Measurements from ENCODE around the gene CORO2B.

Gene CORO2B

DNA sequence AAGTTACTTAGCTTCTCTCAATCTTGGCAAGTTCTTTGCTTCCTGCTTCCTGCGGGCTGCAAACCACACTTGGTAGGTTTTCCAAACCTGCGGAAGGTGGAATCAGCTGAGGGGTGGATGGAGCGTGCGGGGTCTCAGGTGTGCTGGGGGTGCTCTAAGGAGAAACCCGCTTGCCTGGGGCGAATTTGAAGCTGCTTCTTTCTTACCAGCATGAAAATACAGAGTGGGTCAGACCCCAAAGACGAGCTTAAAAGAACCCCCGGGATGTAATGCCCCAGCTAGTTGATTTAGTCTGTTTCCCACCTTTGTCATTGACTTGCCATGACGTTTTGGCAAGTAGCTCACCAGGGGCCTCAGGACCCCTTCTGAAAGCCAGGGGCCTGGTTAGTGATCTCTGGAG, 28.8 kb upstream of the CORO2B start:
- no peak for TF ChIP-seq ISL1 (CRISPR knock-in tag; IDR thresholded peaks at IDR 0.05)
- TF ChIP-seq CSRNP3 (CRISPR knock-in tag; IDR thresholded peaks at IDR 0.05): no peak
- no peak for TF ChIP-seq ESRRG (CRISPR knock-in tag; IDR thresholded peaks at IDR 0.05)
- TF ChIP-seq RARB (CRISPR knock-in tag; IDR thresholded peaks at IDR 0.05): no peak
- TF ChIP-seq, protein P1, sequence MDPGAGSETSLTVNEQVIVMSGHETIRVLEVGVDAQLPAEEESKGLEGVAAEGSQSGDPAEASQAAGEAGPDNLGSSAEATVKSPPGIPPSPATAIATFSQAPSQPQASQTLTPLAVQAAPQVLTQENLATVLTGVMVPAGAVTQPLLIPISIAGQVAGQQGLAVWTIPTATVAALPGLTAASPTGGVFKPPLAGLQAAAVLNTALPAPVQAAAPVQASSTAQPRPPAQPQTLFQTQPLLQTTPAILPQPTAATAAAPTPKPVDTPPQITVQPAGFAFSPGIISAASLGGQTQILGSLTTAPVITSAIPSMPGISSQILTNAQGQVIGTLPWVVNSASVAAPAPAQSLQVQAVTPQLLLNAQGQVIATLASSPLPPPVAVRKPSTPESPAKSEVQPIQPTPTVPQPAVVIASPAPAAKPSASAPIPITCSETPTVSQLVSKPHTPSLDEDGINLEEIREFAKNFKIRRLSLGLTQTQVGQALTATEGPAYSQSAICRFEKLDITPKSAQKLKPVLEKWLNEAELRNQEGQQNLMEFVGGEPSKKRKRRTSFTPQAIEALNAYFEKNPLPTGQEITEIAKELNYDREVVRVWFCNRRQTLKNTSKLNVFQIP (CRISPR knock-in tag; IDR thresholded peaks at IDR 0.05; ENCODE audit: borderline replicate concordance, low read depth): no peak
- TF ChIP-seq PATZ1 (CRISPR knock-in tag; IDR thresholded peaks at IDR 0.05; ENCODE audit: borderline replicate concordance): no peak
- no peak for TF ChIP-seq ZNF8 (CRISPR knock-in tag; IDR thresholded peaks at IDR 0.05)
- no peak for TF ChIP-seq ZFP3 (CRISPR knock-in tag; IDR thresholded peaks at IDR 0.05)
- TF ChIP-seq, protein P2, sequence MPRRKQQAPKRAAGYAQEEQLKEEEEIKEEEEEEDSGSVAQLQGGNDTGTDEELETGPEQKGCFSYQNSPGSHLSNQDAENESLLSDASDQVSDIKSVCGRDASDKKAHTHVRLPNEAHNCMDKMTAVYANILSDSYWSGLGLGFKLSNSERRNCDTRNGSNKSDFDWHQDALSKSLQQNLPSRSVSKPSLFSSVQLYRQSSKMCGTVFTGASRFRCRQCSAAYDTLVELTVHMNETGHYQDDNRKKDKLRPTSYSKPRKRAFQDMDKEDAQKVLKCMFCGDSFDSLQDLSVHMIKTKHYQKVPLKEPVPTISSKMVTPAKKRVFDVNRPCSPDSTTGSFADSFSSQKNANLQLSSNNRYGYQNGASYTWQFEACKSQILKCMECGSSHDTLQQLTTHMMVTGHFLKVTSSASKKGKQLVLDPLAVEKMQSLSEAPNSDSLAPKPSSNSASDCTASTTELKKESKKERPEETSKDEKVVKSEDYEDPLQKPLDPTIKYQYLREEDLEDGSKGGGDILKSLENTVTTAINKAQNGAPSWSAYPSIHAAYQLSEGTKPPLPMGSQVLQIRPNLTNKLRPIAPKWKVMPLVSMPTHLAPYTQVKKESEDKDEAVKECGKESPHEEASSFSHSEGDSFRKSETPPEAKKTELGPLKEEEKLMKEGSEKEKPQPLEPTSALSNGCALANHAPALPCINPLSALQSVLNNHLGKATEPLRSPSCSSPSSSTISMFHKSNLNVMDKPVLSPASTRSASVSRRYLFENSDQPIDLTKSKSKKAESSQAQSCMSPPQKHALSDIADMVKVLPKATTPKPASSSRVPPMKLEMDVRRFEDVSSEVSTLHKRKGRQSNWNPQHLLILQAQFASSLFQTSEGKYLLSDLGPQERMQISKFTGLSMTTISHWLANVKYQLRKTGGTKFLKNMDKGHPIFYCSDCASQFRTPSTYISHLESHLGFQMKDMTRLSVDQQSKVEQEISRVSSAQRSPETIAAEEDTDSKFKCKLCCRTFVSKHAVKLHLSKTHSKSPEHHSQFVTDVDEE (CRISPR knock-in tag; IDR thresholded peaks at IDR 0.05): no peak
- no peak for TF ChIP-seq OSR1 (CRISPR knock-in tag; IDR thresholded peaks at IDR 0.05)
- no peak for TF ChIP-seq CREB5 (CRISPR knock-in tag; IDR thresholded peaks at IDR 0.05; ENCODE audit: low read depth)
- no peak for TF ChIP-seq ARNTL (CRISPR knock-in tag; IDR thresholded peaks at IDR 0.05; ENCODE audit: borderline replicate concordance, low read depth)
- no peak for TF ChIP-seq CSDC2 (CRISPR knock-in tag; IDR thresholded peaks at IDR 0.05)
- no peak for ATAC-seq

DNA sequence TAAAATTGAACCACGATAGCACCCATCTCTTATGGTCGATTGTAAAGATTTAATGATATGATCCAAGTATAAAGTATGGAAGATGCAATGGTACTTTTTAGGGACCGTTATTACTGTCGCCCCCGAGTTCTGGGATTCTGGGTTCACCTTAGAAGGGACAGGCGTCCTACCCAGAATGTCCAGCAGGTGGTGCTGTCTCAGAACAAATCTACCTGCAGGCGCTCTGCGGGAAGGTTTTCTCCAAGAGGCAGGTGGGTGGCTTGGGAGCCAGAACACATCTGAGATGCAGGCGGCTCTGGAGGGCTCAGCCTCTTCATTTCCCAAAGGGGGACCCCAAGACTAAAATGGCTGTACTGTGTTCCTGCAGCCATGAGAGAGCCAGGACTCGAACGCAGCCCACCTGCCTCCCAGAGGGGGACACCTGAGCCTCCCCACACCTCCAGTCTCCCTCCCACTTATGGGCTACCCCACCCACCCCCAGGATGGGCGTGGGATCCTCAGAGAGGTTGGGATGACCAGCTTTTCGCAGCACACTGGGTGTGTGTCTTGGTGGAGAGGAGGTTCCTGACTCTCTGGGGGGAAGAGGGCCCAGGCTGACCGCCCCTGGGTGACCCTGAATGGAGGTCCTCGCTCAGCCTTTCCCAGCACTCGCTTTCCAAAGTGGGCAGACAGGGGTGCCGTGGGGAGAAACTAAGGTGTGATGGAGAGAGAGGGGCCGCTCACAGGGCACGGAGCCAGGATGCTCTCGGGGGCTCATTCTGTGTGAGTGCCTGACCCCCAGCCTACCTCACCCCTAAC, 28.1 kb upstream of the CORO2B start:
- peak; percentile 69 for ATAC-seq
- TF ChIP-seq ARNTL (CRISPR knock-in tag; IDR thresholded peaks at IDR 0.05; ENCODE audit: borderline replicate concordance, low read depth): no peak
- no peak for TF ChIP-seq ZNF8 (CRISPR knock-in tag; IDR thresholded peaks at IDR 0.05)
- TF ChIP-seq, protein P2 (CRISPR knock-in tag; IDR thresholded peaks at IDR 0.05): no peak
- TF ChIP-seq TCF4 (CRISPR knock-in tag; IDR thresholded peaks at IDR 0.05; ENCODE audit: borderline replicate concordance): no peak
- TF ChIP-seq CSRNP3 (CRISPR knock-in tag; IDR thresholded peaks at IDR 0.05): no peak
- TF ChIP-seq RARB (CRISPR knock-in tag; IDR thresholded peaks at IDR 0.05): no peak
- no peak for TF ChIP-seq OSR1 (CRISPR knock-in tag; IDR thresholded peaks at IDR 0.05)
- TF ChIP-seq ZFP3 (CRISPR knock-in tag; IDR thresholded peaks at IDR 0.05): no peak
- no peak for TF ChIP-seq BACH2 (CRISPR knock-in tag; IDR thresholded peaks at IDR 0.05; ENCODE audit: borderline replicate concordance)
- no peak for TF ChIP-seq ESRRG (CRISPR knock-in tag; IDR thresholded peaks at IDR 0.05)
- TF ChIP-seq PPARA (CRISPR knock-in tag; IDR thresholded peaks at IDR 0.05; ENCODE audit: borderline replicate concordance): no peak
- no peak for TF ChIP-seq ZC3H10 (CRISPR knock-in tag; IDR thresholded peaks at IDR 0.05)
- no peak for TF ChIP-seq CREB5 (CRISPR knock-in tag; IDR thresholded peaks at IDR 0.05; ENCODE audit: low read depth)
- no peak for TF ChIP-seq GLIS3 (CRISPR knock-in tag; IDR thresholded peaks at IDR 0.05)
- TF ChIP-seq ZNF565 (CRISPR knock-in tag; conservative IDR thresholded peaks at IDR 0.05; ENCODE audit: low read depth): no peak
- TF ChIP-seq, protein P1 (CRISPR knock-in tag; IDR thresholded peaks at IDR 0.05; ENCODE audit: borderline replicate concordance, low read depth): no peak
- TF ChIP-seq ISL1 (CRISPR knock-in tag; IDR thresholded peaks at IDR 0.05): no peak

Measured in SK-N-SH treated with all-trans-retinoic acid at 6 μM for 48 hours (cell line).